ENCODE data around the gene ERO1B.

Gene ERO1B

DNA sequence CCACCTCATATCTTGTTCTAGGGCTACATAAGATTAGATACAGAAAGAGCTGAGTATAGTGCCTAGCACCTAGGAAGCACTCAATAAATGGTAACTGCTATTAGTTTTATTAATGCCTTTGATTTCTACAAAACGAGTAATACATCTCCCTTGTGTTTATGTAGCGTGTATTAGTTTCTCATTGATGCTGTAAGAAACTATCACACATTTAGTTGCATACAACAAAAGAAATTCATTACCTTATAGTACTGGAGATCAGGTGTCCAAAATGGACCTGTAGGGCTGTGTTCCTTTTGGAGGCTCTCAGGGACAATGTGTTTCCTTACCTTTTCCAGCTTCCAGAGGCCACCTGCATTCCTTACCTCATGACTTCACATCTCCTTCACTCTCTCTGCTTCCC lies 961 bp upstream of the ERO1B start:
- H3K27me3 Mint-ChIP-seq (ENCODE audit: low read depth) = peaks cover 8% of the 10 kb centered on the region
- peak overlapping the region; percentile 65 for H3K27ac Mint-ChIP-seq
- H3K9me3 Mint-ChIP-seq = no peaks in the 10 kb centered on the region
- H3K4me3 Mint-ChIP-seq = peak overlapping the region; percentile 81
- peaks cover 26% of the 10 kb centered on the region for H3K4me1 Mint-ChIP-seq (ENCODE audit: low read depth)
- H3K36me3 Mint-ChIP-seq (ENCODE audit: low read depth) = no peaks in the 10 kb centered on the region

DNA sequence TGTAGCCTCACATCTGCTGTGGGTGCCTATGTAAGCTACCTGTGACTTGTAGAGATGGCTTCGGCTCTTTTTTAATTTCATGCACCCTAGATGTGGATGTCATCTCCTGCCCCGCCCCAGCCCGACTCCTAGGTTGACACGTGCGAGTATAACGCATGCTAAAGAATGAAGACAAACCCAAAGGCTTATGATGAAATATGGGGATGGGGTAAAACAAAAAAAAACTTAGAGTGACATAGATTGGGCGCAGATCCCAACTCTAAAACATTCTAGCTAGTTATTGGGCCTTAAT lies 613 bp upstream of the ERO1B start:
- Mint-ChIP-seq H3K27me3 (ENCODE audit: low read depth) (peaks cover 8% of the 10 kb centered on the region), H3K27ac (peak overlapping the region; percentile 65), H3K9me3 (no peaks in the 10 kb centered on the region), H3K36me3 (ENCODE audit: low read depth) (no peaks in the 10 kb centered on the region), H3K4me3 (peak overlapping the region; percentile 81), H3K4me1 (ENCODE audit: low read depth) (peaks cover 26% of the 10 kb centered on the region)

DNA sequence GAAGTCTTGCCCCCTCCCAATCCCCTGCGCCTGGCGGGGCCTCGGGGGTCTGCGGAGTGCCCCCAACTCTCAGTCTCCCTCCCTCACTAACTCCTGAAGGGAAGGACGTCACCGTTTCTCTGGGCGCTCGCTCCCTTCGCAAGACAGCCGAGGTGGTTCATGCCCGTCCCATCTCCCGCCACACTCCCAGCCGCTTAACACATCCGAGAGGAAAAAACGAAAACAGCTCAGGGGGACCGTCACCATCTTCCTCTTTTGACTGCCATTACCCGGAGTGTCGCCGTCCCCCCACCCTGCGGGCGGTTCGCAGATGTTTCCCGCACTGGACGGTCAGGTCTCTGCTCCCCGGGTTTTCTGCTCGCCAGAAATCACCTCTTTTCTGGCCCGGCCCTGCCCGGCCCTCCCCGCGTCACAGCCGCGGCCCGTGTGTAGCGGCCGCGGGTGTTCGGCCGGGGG lies 532 bp downstream of the ERO1B start:
- Mint-ChIP-seq H3K36me3 (ENCODE audit: low read depth) (no peaks in the 10 kb centered on the region), H3K9me3 (peaks cover 3% of the 10 kb centered on the region), H3K27ac (peak overlapping the region; percentile 55), H3K27me3 (ENCODE audit: low read depth) (peaks cover 8% of the 10 kb centered on the region), H3K4me1 (ENCODE audit: low read depth) (peaks cover 26% of the 10 kb centered on the region), H3K4me3 (peak overlapping the region; percentile 85)

DNA sequence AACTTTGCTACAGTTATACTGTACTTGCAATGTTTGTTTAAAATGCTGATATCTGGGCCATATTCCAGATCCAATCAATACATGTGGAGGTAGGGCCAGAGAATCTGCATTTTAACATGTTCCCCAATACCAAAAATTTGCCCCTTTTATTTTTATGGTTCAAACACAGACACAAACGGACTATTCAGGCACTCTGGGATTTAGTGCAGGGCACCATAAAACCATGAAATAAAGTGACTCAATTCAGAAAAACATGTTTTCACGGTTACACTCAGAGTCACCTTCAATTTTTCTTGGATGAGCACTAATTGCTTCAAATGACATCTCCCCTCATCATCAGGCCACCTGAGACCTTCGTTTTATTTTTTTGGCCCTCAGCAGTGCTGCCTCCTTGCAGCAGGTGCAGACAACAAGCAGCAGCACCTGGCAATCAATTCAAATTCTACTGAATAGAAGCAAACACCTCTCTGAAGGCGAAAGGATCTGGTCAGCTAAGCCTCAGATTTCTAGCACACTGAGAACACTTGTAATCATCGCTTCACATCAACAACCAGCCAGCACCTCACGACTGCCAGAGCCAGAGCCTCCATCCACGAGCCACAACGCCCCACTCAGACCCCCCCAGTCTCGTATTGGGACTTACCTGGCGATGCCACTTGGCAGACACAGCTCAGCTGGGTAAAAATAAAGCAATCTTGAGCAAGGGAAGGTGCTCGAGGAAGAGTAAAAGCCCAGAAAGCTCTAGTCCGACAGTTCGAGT lies 1.1 kb downstream of the ERO1B start:
- H3K27me3 Mint-ChIP-seq (ENCODE audit: low read depth) = peaks cover 11% of the 10 kb centered on the region
- H3K4me3 Mint-ChIP-seq = peak overlapping the region; percentile 85
- peaks cover 26% of the 10 kb centered on the region for H3K4me1 Mint-ChIP-seq (ENCODE audit: low read depth)
- H3K27ac Mint-ChIP-seq = peak overlapping the region; percentile 0
- H3K36me3 Mint-ChIP-seq (ENCODE audit: low read depth) = peaks cover 3% of the 10 kb centered on the region
- peaks cover 9% of the 10 kb centered on the region for H3K9me3 Mint-ChIP-seq

DNA sequence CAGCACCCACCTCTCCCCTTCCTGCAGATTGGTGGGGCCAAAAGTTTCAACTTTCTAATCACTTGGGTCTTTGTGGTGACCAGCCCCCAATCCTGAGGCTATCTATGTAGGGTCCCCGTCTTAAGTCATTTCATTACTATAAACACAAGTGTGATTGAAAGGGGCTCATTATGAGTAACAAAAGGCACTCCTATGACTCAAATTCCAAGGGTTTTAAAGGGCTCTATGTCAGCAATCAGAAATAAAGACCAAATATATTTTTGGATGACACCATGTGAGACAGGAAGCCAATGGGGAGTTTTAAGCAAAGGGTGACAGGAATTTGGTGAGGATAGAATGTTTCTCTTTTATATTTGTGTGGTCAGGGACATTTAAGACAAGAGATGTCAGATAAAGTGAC lies 6.2 kb downstream of the ERO1B start:
- Mint-ChIP-seq H3K4me3 (no peak overlapping the region), H3K36me3 (ENCODE audit: low read depth) (peaks cover 3% of the 10 kb centered on the region), H3K9me3 (peaks cover 9% of the 10 kb centered on the region), H3K27me3 (ENCODE audit: low read depth) (peaks cover 12% of the 10 kb centered on the region), H3K4me1 (ENCODE audit: low read depth) (peaks cover under 1% of the 10 kb centered on the region), H3K27ac (no peak overlapping the region)

DNA sequence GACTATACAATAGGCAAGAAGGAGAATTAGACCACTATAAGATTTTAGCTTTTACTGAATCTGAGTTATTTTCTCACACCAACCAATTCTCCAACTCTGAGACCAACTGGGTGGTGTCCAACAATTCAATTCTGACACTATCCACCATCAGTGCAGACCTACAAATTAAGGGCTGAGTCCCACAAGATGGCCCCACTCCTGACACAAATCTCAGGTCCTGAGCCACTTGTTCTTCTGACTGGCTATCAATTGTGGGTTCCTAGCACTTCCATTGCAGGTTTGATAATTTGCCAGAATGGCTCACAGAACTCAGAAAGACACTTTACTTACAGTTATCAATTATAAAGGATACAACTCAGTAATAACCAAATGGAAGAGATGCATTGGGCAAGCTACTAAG lies 6.7 kb downstream of the ERO1B start:
- no peak overlapping the region for H3K4me3 Mint-ChIP-seq
- no peak overlapping the region for H3K27ac Mint-ChIP-seq
- H3K9me3 Mint-ChIP-seq = peaks cover 9% of the 10 kb centered on the region
- H3K4me1 Mint-ChIP-seq (ENCODE audit: low read depth) = no peaks in the 10 kb centered on the region
- H3K36me3 Mint-ChIP-seq (ENCODE audit: low read depth) = peaks cover 3% of the 10 kb centered on the region
- peaks cover 11% of the 10 kb centered on the region for H3K27me3 Mint-ChIP-seq (ENCODE audit: low read depth)

DNA sequence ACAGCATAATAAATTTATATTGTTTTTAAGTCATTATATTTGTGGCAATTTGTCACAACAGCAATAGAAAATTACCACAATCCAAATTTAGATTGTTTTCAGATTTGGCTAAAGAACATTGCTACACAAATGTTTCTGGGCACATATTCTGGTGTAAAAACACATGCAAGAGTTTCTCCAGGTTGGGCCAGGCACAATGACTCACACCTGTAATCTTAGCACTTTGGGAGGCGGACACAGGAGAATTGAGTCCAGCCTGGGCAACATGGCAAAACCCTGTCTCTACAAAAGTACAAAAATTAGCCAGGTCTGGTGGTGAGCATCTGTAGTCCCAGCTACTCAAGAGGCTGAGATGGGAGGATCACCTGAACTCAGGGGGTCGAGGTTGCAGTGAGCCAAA lies 8.4 kb downstream of the ERO1B start:
- H3K4me3 Mint-ChIP-seq = no peak overlapping the region
- H3K36me3 Mint-ChIP-seq (ENCODE audit: low read depth) = peaks cover 3% of the 10 kb centered on the region
- H3K27ac Mint-ChIP-seq = no peak overlapping the region
- peaks cover 11% of the 10 kb centered on the region for H3K27me3 Mint-ChIP-seq (ENCODE audit: low read depth)
- H3K4me1 Mint-ChIP-seq (ENCODE audit: low read depth) = no peaks in the 10 kb centered on the region
- peaks cover 9% of the 10 kb centered on the region for H3K9me3 Mint-ChIP-seq

DNA sequence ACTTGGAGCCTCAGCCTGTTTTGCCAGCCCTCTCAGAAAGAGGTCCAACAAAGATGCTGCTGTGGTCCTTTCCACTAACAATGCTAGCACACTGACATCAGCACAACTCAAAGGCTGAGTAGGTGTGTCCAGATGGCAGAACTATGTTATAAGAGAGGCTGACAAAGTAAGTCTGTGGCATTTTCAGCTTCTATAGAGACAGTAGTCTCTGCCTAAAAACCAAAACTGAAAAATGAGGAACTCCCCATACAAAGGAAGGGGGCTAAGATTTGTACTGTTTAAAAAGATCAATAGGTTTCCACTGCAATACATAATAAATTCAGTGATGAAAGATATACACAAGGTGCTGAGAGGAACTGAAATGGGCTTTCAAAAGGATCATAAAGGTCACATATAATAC lies 12.3 kb downstream of the ERO1B start:
- Mint-ChIP-seq H3K9me3 (no peaks in the 10 kb centered on the region), H3K4me1 (ENCODE audit: low read depth) (no peaks in the 10 kb centered on the region), H3K36me3 (ENCODE audit: low read depth) (peaks cover 4% of the 10 kb centered on the region), H3K4me3 (no peak overlapping the region), H3K27ac (no peak overlapping the region), H3K27me3 (ENCODE audit: low read depth) (peaks cover 5% of the 10 kb centered on the region)

DNA sequence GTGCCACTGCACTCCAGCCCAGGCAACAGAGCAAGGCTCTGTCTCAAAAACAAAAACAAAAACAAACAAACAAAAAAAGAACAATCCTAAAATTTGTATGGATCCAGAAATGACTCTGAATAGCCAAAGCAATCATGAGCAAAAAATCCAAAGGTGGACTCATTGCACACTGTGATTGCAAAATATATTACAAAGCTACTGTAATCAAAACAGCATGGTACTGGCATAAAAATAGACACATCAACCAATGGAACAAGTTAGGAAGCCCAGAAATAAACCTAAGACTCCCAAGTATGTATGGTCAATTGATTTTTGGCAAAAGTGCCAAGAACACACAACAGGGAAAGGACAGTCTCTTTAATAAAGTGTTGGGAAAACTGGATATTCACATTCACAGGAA lies 19.9 kb downstream of the ERO1B start:
- Mint-ChIP-seq H3K27ac (no peak overlapping the region), H3K4me3 (no peak overlapping the region), H3K36me3 (ENCODE audit: low read depth) (peaks cover 10% of the 10 kb centered on the region), H3K27me3 (ENCODE audit: low read depth) (no peaks in the 10 kb centered on the region), H3K4me1 (ENCODE audit: low read depth) (no peaks in the 10 kb centered on the region), H3K9me3 (peaks cover 39% of the 10 kb centered on the region)

DNA sequence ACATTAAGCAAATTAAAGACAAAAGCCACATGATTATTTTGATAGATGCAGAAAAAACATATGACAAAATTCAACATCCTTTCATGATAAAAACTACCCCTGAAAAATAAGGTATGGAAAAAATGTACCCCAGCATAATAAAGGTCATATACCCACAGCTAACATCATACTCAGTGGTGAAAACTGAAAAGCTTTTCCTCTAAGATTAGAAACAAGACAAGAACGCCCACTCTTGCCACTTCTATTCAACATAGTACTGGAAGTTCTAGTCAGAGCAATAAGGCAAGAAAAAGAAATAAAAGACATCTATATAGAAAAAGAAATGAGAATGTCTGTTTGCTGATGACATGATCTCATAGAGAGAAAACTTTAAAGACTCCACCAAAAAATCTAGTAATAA lies 20.7 kb downstream of the ERO1B start:
- Mint-ChIP-seq H3K4me1 (ENCODE audit: low read depth) (no peaks in the 10 kb centered on the region), H3K27me3 (ENCODE audit: low read depth) (no peaks in the 10 kb centered on the region), H3K36me3 (ENCODE audit: low read depth) (peaks cover 10% of the 10 kb centered on the region), H3K4me3 (no peak overlapping the region), H3K27ac (no peak overlapping the region), H3K9me3 (peaks cover 39% of the 10 kb centered on the region)

DNA sequence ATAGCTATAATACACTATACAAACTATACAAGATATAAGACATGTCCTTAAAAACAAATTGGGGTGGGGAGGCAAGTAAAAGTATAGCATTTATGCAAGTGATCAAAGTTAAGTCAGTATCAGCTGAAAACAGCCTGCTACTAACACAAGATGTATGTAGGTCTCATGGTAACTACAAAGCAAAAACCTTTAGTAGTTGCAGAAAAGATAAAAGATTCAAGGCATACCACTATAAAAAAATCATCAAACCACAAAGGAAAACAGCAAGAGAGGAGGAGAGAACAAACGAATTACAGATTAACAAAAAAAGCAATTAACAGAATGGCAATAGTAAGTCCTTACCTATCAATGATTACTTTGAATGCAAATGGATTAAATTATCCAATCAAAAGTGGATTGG lies 22.7 kb downstream of the ERO1B start:
- no peak overlapping the region for H3K4me3 Mint-ChIP-seq
- H3K36me3 Mint-ChIP-seq (ENCODE audit: low read depth) = peaks cover 12% of the 10 kb centered on the region
- H3K27ac Mint-ChIP-seq = no peak overlapping the region
- no peaks in the 10 kb centered on the region for H3K27me3 Mint-ChIP-seq (ENCODE audit: low read depth)
- peaks cover 39% of the 10 kb centered on the region for H3K9me3 Mint-ChIP-seq
- H3K4me1 Mint-ChIP-seq (ENCODE audit: low read depth) = no peaks in the 10 kb centered on the region

DNA sequence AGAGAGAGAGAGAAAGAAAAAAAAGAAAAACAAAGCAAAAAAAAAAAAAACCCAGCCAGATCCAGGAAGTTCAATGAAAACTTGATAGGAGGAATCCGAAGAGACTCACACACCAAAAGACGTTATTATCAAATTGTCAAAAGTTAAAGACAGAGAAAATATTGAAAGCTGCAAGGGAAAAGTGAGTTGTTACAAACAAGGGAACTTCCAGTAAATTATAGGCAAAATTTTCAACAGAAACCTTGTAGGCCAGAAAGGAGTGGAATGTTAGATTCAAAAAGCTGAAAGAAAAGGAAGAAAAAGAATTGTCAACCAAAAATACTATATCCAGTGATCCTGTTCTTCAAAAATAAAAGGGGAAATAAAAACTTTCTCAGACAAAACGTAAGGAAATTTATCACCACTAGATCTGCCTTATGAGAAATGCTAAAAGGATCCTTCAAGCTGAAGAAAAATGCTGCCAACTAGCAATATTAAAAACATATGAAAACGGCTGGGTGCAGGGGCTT lies 23.6 kb downstream of the ERO1B start:
- Mint-ChIP-seq H3K9me3 (peaks cover 39% of the 10 kb centered on the region), H3K27ac (no peak overlapping the region), H3K27me3 (ENCODE audit: low read depth) (no peaks in the 10 kb centered on the region), H3K4me1 (ENCODE audit: low read depth) (no peaks in the 10 kb centered on the region), H3K36me3 (ENCODE audit: low read depth) (peaks cover 12% of the 10 kb centered on the region), H3K4me3 (no peak overlapping the region)

DNA sequence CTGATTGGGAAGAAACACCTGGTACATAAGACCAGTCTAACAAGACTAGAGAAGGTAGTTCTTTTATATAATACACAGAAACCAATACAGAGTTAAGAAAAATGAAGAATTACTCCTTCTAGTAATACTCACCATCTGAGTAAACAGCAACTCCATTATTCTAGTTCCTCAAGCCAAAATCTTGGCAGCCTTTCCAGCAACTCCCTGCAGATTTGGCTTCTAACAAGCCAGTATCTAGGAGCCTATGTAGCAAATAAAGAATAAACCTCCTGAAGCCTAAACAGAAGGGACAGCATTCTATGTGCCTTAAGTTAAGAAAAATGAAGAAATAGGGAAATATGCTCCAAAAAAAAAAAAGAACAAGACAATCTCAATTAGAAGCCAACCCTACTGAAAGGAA lies 24.5 kb downstream of the ERO1B start:
- H3K27me3 Mint-ChIP-seq (ENCODE audit: low read depth) = no peaks in the 10 kb centered on the region
- H3K36me3 Mint-ChIP-seq (ENCODE audit: low read depth) = peaks cover 11% of the 10 kb centered on the region
- H3K4me1 Mint-ChIP-seq (ENCODE audit: low read depth) = no peaks in the 10 kb centered on the region
- H3K9me3 Mint-ChIP-seq = peaks cover 38% of the 10 kb centered on the region
- no peak overlapping the region for H3K4me3 Mint-ChIP-seq
- H3K27ac Mint-ChIP-seq = no peak overlapping the region

DNA sequence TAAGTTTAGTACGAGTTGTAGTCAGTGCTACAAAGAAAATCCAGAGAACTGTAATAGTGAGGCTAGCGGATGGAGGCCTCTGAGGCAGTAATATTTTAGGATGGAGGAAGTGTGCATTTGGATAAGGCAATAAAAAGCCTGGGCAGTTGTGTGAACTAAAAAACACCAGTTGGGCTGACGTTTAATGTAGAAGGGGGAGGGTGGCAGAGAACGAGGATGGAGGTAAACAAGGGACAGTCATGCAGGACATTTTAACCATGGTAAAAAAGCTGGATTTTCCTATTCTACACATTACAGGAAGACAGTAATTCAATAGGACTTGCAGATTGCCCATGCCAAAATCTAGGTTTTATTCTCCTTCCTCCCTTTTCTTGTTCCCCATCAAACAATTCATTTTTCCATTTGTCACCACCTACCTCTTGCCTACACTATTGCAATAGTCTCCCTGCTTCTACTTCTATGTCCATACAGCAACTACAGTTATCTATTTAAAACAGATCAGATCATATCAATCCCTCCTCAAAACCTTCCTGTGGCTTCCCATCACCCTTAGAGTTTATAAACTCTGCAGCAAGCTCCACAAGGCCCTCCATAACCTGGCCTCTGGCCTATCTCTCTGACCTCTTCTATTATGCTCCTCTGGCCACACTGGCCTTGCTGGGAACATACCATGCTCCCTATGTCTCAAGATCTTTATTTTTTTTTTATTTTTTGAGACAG lies 27.7 kb downstream of the ERO1B start:
- H3K27ac Mint-ChIP-seq = no peak overlapping the region
- H3K36me3 Mint-ChIP-seq (ENCODE audit: low read depth) = peaks cover 9% of the 10 kb centered on the region
- H3K9me3 Mint-ChIP-seq = peaks cover 13% of the 10 kb centered on the region
- H3K4me3 Mint-ChIP-seq = no peak overlapping the region
- no peaks in the 10 kb centered on the region for H3K4me1 Mint-ChIP-seq (ENCODE audit: low read depth)
- no peaks in the 10 kb centered on the region for H3K27me3 Mint-ChIP-seq (ENCODE audit: low read depth)

DNA sequence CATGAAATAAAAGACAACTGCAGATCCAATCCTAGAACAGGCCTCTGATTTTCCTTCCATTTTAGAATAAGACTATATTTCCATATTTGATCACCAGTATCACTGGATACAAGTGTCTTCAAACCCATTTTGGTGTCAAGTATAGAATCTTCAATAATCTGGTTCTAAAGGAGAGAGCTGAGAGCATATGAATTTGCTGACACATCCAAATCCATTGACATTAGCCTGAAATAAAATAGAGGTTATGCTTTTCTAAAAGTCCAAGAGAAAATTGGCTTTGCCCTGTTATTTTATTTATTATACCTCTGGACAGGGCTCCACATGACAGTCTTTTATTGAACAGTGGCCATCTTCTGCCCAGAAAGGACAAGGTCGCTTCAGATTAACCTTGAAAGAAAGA lies 28.6 kb downstream of the ERO1B start:
- Mint-ChIP-seq H3K4me3 (no peak overlapping the region), H3K36me3 (ENCODE audit: low read depth) (peaks cover 9% of the 10 kb centered on the region), H3K27me3 (ENCODE audit: low read depth) (no peaks in the 10 kb centered on the region), H3K27ac (no peak overlapping the region), H3K4me1 (ENCODE audit: low read depth) (no peaks in the 10 kb centered on the region), H3K9me3 (peaks cover 8% of the 10 kb centered on the region)
